Ectodermal cell (in vitro differentiated cells): ENCODE results near the gene GNG14.
"Not testable (repeated sequence)": the region's sequence is repeated elsewhere in the genome, so short reads cannot be mapped to it uniquely, and the experiment has no call there.

Source experiments
- H3K27ac ChIP-seq: 2 replicates; pipeline ENCODE4 v1.7.0; 2013; ENCODE audit warnings: mild to moderate bottlenecking, low read depth, low read length; ENCODE audit not compliant: insufficient read depth, poor library complexity, severe bottlenecking
- H3K27me3 ChIP-seq: 2 replicates; pipeline ENCODE4 v1.7.0; 2013; ENCODE audit warnings: mild to moderate bottlenecking, low read length; ENCODE audit not compliant: insufficient read depth, control insufficient read depth, poor library complexity, severe bottlenecking
- H3K36me3 ChIP-seq: one replicate; pipeline ENCODE4 v1.7.0; 2013; ENCODE audit warnings: low read length; ENCODE audit not compliant: control insufficient read depth, insufficient read depth
- H3K4me1 ChIP-seq: one replicate; pipeline ENCODE4 v1.7.0; 2013; ENCODE audit warnings: low read length; ENCODE audit not compliant: control insufficient read depth, insufficient read depth
- H3K4me3 ChIP-seq: 2 replicates; pipeline ENCODE4 v1.7.0; 2013; ENCODE audit warnings: low read depth, low read length, control low read depth; ENCODE audit not compliant: insufficient read depth
- H3K9me3 ChIP-seq: 2 replicates; pipeline ENCODE4 v1.7.0; 2013; ENCODE audit warnings: mild to moderate bottlenecking, low read length, moderate library complexity; ENCODE audit not compliant: control insufficient read depth
- WGBS, 2 experiments: methylation state at CpG; one replicate each; pipeline ENCODE4 v1.1.7; 2013; ENCODE audit warnings: missing lambda C conversion rate in 2 of 2; 5-methylcytosine and 5-hydroxymethylcytosine counted together

GNG14 gene

DNA sequence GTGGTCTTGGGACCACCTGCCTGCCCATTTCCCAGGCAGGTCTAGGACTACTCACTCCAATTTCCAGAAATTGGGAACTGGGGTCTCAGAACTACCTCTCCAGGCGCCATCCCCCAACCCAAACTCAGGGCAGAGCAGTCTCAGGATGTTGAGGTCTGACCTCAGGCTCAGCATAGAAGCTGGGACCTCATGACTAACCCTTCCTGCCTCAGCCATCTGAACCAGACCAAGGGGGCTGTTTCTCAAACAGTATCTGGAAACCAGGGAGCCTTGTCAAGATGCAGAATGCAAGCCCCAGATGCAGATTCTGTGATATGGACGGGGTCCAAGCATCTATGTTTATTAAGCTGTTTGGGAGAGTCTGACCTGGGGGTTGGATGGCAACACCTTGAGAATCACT, 7.3 kb downstream of the GNG14 start:
- no peaks in the 10 kb centered on the region for H3K9me3 ChIP-seq
- H3K4me1 ChIP-seq: no peaks in the 10 kb centered on the region
- no peak overlapping the region for H3K27ac ChIP-seq
- no peak overlapping the region for H3K4me3 ChIP-seq
- WGBS, 2 experiments: 75 to 82% methylated on average over 2 of the region's 2 CpGs
- peaks cover 4% of the 10 kb centered on the region for H3K36me3 ChIP-seq
- H3K27me3 ChIP-seq: no peaks in the 10 kb centered on the region

GRCh38 chr19:12695514-12695913, 7.7 kb downstream of the GNG14 start:
- Histone ChIP-seq H3K27me3 (no peaks in the 10 kb centered on the region), H3K9me3 (no peaks in the 10 kb centered on the region), H3K4me1 (no peaks in the 10 kb centered on the region), H3K4me3 (peak overlapping the region; percentile 81), H3K36me3 (peaks cover 7% of the 10 kb centered on the region), H3K27ac (no peak overlapping the region)
- WGBS, 2 experiments: 85 to 87% methylated on average over 1 of the region's 1 CpG

DNA sequence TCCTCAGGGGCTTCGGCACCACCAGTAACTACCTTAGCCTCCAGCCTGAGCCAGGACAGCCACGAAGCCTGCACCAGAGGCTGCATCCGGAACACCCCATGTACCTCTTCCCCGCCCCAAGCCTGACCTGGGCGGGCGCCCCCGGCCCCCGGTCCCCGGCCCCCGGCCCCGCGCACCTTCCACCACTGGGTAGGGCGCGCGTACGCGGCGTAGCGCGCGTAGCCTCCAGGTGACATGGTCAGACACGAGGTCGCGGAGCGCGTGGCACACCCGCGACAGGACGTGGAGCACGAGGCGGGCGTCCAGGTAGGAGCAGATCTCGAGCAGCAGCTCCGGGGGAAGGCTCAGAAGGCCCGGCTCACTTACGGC, 8.2 kb downstream of the GNG14 start:
- Histone ChIP-seq H3K27me3 (no peaks in the 10 kb centered on the region), H3K27ac (no peak overlapping the region), H3K36me3 (peaks cover 11% of the 10 kb centered on the region), H3K4me1 (no peaks in the 10 kb centered on the region), H3K9me3 (no peaks in the 10 kb centered on the region), H3K4me3 (peak overlapping the region; percentile 81)
- 9 to 10% methylated on average over 36 of the region's 36 CpGs for WGBS, 2 experiments

- H3K27ac ChIP-seq: peak within 1 kb of the TSS; percentile 91
- no peaks in the 10 kb centered on the region for H3K4me1 ChIP-seq
- 11% methylated on average over 59 of the region's 59 CpGs for WGBS, 2 experiments
- H3K9me3 ChIP-seq: no peaks in the 10 kb centered on the region
- no peaks in the 10 kb centered on the region for H3K27me3 ChIP-seq
- H3K36me3 ChIP-seq: peaks cover 18% of the 10 kb centered on the region
- H3K4me3 ChIP-seq: peak within 1 kb of the TSS; percentile 81
Measured at GRCh38 chr19:12696366-12697335, 8.9 kb downstream of the GNG14 start, which contains the start of gene FBXW9. Gene FBXW9, minus strand, starts transcription at chr19:12696631. Its CDS starts 50 bp downstream, at chr19:12696581.

GRCh38 chr19:12697425-12697824, 9.6 kb downstream of the GNG14 start:
- H3K4me3 ChIP-seq, H3K27ac ChIP-seq, H3K9me3 ChIP-seq, H3K27me3 ChIP-seq, H3K4me1 ChIP-seq: not testable (repeated sequence)
- peaks cover 26% of the 10 kb centered on the region for H3K36me3 ChIP-seq
- WGBS, 2 experiments: 94 to 95% methylated on average over 22 of the region's 22 CpGs

- WGBS, 2 experiments: 92 to 95% methylated on average over 6 of the region's 6 CpGs
- Histone ChIP-seq H3K27ac (no peak overlapping the region), H3K4me1 (no peaks in the 10 kb centered on the region), H3K36me3 (peaks cover 32% of the 10 kb centered on the region), H3K4me3 (no peak overlapping the region), H3K9me3 (no peaks in the 10 kb centered on the region), H3K27me3 (no peaks in the 10 kb centered on the region)
Measured at GRCh38 chr19:12698138-12698537, 10.3 kb downstream of the GNG14 start.

DNA sequence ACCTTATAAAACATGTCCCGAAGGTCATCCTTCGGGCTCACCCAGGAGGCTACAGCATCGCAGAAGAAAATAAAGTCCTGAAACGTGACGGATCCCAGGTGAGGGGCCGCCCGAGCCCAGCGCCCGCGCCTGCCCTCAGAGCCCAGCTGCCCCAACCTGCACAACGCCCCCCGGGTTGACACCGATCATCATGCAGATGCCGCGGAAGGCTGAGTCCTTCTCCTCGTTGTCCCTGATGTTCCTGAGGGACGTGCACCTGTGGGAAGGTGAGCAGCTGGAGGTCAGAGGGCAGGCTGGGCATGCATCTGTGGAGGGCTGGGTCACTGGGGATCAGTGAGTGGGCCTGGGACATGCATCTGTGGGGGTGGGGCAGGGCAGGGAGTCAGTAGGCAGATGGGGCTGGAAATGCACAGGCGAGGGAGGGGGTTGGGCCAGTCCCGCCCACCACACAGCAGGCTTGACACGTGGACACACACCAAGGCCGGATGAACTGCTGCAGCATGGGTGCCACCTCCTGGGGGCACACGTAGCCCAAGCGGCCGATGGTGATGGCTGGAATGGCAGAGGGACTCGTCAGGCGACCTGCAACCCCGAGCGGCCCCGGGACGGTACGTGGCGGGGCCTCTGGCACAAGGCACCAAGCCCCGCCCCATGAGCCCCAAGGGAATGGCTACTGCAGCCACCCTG, 13.9 kb downstream of the GNG14 start:
- Histone ChIP-seq H3K27ac (no peak overlapping the region), H3K9me3 (no peaks in the 10 kb centered on the region), H3K27me3 (no peaks in the 10 kb centered on the region), H3K4me1 (no peaks in the 10 kb centered on the region), H3K36me3 (peaks cover 53% of the 10 kb centered on the region), H3K4me3 (no peak overlapping the region)
- 96% methylated on average over 33 of the region's 33 CpGs for WGBS, 2 experiments

GRCh38 chr19:12703046-12703445, 15.2 kb downstream of the GNG14 start:
- Histone ChIP-seq H3K4me1 (no peaks in the 10 kb centered on the region), H3K36me3 (peaks cover 53% of the 10 kb centered on the region), H3K27me3 (no peaks in the 10 kb centered on the region), H3K27ac (peak overlapping the region; percentile 92), H3K4me3 (no peak overlapping the region), H3K9me3 (no peaks in the 10 kb centered on the region)
- 47 to 48% methylated on average over 9 of the region's 9 CpGs for WGBS, 2 experiments

- H3K27ac ChIP-seq: no peak overlapping the region
Measured at GRCh38 chr19:12705169-12705568, 17.4 kb downstream of the GNG14 start.

GRCh38 chr19:12705654-12706331, 18.0 kb downstream of the GNG14 start:
- Histone ChIP-seq H3K36me3 (peaks cover 69% of the 10 kb centered on the region), H3K4me1 (no peaks in the 10 kb centered on the region), H3K27me3 (no peaks in the 10 kb centered on the region), H3K27ac (no peak overlapping the region), H3K4me3 (no peak overlapping the region), H3K9me3 (no peaks in the 10 kb centered on the region)
- WGBS, 2 experiments: 97% methylated on average over 29 of the region's 29 CpGs

More at GRCh38 chr19:12705169-12705568, 17.4 kb downstream of the GNG14 start:
- WGBS, 2 experiments: 95 to 98% methylated on average over 13 of the region's 13 CpGs
- H3K4me1 ChIP-seq: no peaks in the 10 kb centered on the region
- H3K9me3 ChIP-seq: no peaks in the 10 kb centered on the region
- no peak overlapping the region for H3K4me3 ChIP-seq
- peaks cover 68% of the 10 kb centered on the region for H3K36me3 ChIP-seq
- H3K27me3 ChIP-seq: no peaks in the 10 kb centered on the region
